A673 (cell line): ENCODE results near the gene TMEM185B. TPM values are rescaled to one million over a fixed set of nuclear protein-coding genes. Genes with fewer than 3 reads are reported as not detected.

Experiments
- BruUV-seq: library from RNA; stranded (reverse); fragments of 400-500 nt; replicated peaks from 2 replicates; lab custom pipeline; 2021; lab: Mats Ljungman, UMichigan
- CTCF ChIA-PET: fragments of 300-600 bp; sonication (Branson Sonifier 250); formaldehyde crosslinking; loops from one replicate; lab custom pipeline; 2022; ENCODE audit warnings: antibody characterized with exemption; lab: Charles Lee
- POLR2A ChIA-PET: fragments of 300-600 bp; sonication (Branson Sonifier 250); formaldehyde crosslinking; loops from one replicate; lab custom pipeline; 2022; ENCODE audit warnings: antibody characterized with exemption; ENCODE audit not compliant: low non-redundant PET; lab: Charles Lee
- DNase-seq: peaks from one replicate; pipeline ENCODE4 v3.0.0-alpha.2; 2015; ENCODE audit warnings: low spot score
- H3K27ac ChIP-seq: fragments of 200-600 bp; sonication (generic); 2 replicates; pipeline ENCODE4 v1.5.1; 2016; ENCODE audit warnings: mixed run types, low read depth, mild to moderate bottlenecking, mixed read lengths, antibody characterized with exemption, low read length; ENCODE audit not compliant: poor library complexity, severe bottlenecking
- H3K27me3 ChIP-seq: fragments of 200-600 bp; sonication (generic); replicated peaks from 2 replicates; pipeline ENCODE4 v1.6.1; 2017; ENCODE audit warnings: mixed run types, low read depth, mild to moderate bottlenecking, mixed read lengths, antibody characterized with exemption, low read length; ENCODE audit not compliant: insufficient read depth, poor library complexity
- H3K36me3 ChIP-seq: fragments of 200-600 bp; sonication (generic); 2 replicates; pipeline ENCODE4 v1.6.1; 2016; ENCODE audit warnings: mixed run types, mild to moderate bottlenecking, mixed read lengths, antibody characterized with exemption, low read length; ENCODE audit not compliant: insufficient read depth, poor library complexity, severe bottlenecking
- H3K4me1 ChIP-seq: fragments of 200-600 bp; sonication (generic); 2 replicates; pipeline ENCODE4 v1.6.1; 2017; ENCODE audit warnings: mixed run types, mild to moderate bottlenecking, mixed read lengths, antibody characterized with exemption, low read length; ENCODE audit not compliant: insufficient read depth, poor library complexity, severe bottlenecking
- H3K4me3 ChIP-seq: fragments of 200-600 bp; sonication (generic); 2 replicates; pipeline ENCODE4 v1.5.1; 2016; ENCODE audit warnings: low read depth, mixed run types, mild to moderate bottlenecking, mixed read lengths, low read length; ENCODE audit not compliant: poor library complexity, severe bottlenecking
- H3K9me3 ChIP-seq: fragments of 200-600 bp; sonication (generic); 2 replicates; pipeline ENCODE4 v1.6.1; 2016; ENCODE audit warnings: mixed run types, low read depth, mild to moderate bottlenecking, mixed read lengths, antibody characterized with exemption, low read length; ENCODE audit not compliant: poor library complexity, severe bottlenecking
- EZH2 ChIP-seq: fragments of 200-600 bp; sonication (generic); IDR thresholded peaks from 2 replicates; pipeline ENCODE4 v1.6.1; 2017; ENCODE audit warnings: borderline replicate concordance, low read depth, mild to moderate bottlenecking, mixed read lengths, antibody characterized with exemption, low read length; ENCODE audit not compliant: poor library complexity, severe bottlenecking
- intact Hi-C: fragments of 100-400 bp; cut with micrococcal nuclease; formaldehyde crosslinking; loops from one replicate; pipeline ENCODE4 v1.10.0; 2022; ENCODE audit not compliant: unreplicated experiment
- total RNA-seq: library from RNA; stranded (reverse); gene quantifications from 2 replicates; pipeline ENCODE4 v1.2.3, GENCODE V29; 2021
- TF ChIP-seq, protein P1 (sequence below): fragments of 300-800, 200-600 bp; sonication (generic); conservative IDR thresholded peaks from 2 replicates; pipeline ENCODE4 v1.5.1; 2017; ENCODE audit warnings: low read depth, mild to moderate bottlenecking, antibody characterized with exemption, low read length, moderate library complexity, mixed read lengths

Gene TMEM185B
- total RNA-seq, 1 experiment from 2014 or later = 34.5 TPM

- BruUV-seq = TSS peak; percentile 59
- no peaks in the 10 kb centered on the region for H3K9me3 ChIP-seq
- ChIA-PET CTCF (no interaction called here), POLR2A (no interaction called here)
- intact Hi-C loops = no loop called here
- peaks cover 18% of the 10 kb centered on the region for H3K4me1 ChIP-seq
- H3K27ac ChIP-seq = no peak overlapping the region
- peak overlapping the region; percentile 60 for H3K4me3 ChIP-seq
- no peaks in the 10 kb centered on the region for H3K36me3 ChIP-seq
- TF ChIP-seq EZH2 = no peak
- TF ChIP-seq, protein P1, sequence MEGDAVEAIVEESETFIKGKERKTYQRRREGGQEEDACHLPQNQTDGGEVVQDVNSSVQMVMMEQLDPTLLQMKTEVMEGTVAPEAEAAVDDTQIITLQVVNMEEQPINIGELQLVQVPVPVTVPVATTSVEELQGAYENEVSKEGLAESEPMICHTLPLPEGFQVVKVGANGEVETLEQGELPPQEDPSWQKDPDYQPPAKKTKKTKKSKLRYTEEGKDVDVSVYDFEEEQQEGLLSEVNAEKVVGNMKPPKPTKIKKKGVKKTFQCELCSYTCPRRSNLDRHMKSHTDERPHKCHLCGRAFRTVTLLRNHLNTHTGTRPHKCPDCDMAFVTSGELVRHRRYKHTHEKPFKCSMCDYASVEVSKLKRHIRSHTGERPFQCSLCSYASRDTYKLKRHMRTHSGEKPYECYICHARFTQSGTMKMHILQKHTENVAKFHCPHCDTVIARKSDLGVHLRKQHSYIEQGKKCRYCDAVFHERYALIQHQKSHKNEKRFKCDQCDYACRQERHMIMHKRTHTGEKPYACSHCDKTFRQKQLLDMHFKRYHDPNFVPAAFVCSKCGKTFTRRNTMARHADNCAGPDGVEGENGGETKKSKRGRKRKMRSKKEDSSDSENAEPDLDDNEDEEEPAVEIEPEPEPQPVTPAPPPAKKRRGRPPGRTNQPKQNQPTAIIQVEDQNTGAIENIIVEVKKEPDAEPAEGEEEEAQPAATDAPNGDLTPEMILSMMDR = no peak
- H3K27me3 ChIP-seq = no peaks in the 10 kb centered on the region
- DNase-seq = no peak
Measured at GRCh38 chr2:120221616-120222015, 1.6 kb downstream of the TMEM185B start.

GRCh38 chr2:120220756-120221155, 2.4 kb downstream of the TMEM185B start:
- no peak for TF ChIP-seq EZH2
- TF ChIP-seq, protein P1 = no peak
- Histone ChIP-seq H3K36me3 (no peaks in the 10 kb centered on the region), H3K4me1 (peaks cover 18% of the 10 kb centered on the region), H3K27ac (no peak overlapping the region), H3K27me3 (no peaks in the 10 kb centered on the region), H3K9me3 (no peaks in the 10 kb centered on the region), H3K4me3 (no peak overlapping the region)
- CTCF ChIA-PET = no interaction called here
- DNase-seq = no peak
- intact Hi-C loops = no loop called here
- no TSS peak for BruUV-seq
- POLR2A ChIA-PET = no interaction called here

GRCh38 chr2:120219766-120220165, 3.4 kb downstream of the TMEM185B start:
- peaks cover 18% of the 10 kb centered on the region for H3K4me1 ChIP-seq
- no peak overlapping the region for H3K27ac ChIP-seq
- POLR2A ChIA-PET = no interaction called here
- no TSS peak for BruUV-seq
- no peaks in the 10 kb centered on the region for H3K9me3 ChIP-seq
- H3K36me3 ChIP-seq = no peaks in the 10 kb centered on the region
- TF ChIP-seq EZH2 = no peak
- TF ChIP-seq, protein P1 = no peak
- no peak overlapping the region for H3K4me3 ChIP-seq
- intact Hi-C loops = no loop called here
- CTCF ChIA-PET = no interaction called here
- no peaks in the 10 kb centered on the region for H3K27me3 ChIP-seq
- no peak for DNase-seq
